ENCODE results near the gene LPAR6. TPM values are rescaled to one million over a fixed set of nuclear protein-coding genes. Genes with fewer than 3 reads are reported as not detected.

LPAR6 gene
- polyA plus RNA-seq, 1 of the 3 experiments (the other 2 are of a cell fraction) = 0.03 TPM

DNA sequence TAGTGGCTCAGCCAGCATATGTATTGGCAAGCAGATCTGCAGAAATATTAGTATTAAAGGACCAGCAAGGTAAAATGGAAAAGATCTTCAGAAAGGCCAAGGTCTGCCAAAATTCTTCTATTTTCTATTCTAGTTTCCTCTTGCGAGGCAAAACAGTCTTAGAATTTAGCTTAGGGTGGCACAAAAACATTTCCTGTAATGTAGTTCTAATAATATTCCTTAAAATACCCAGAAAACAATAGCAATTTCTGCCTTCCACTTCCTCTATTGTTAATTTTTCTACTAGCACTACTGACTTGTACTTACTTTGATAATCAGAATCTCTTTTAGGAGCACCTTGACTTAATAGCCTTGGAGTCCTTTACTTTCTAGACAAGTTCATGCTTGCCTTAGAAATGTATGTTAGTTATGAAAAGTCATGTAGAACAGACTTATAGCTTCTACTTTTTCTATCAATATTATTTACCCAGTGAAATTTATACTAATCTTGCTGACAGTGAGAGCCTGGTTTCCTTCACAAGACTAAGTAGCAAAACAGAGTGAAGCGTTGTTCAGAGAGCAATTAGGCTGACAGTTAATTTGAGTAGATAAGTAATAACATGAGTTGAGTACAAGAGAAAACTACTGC lies 23.9 kb upstream of the LPAR6 start:
- ChIA-PET CTCF (no interaction called here), POLR2A (no interaction called here)

DNA sequence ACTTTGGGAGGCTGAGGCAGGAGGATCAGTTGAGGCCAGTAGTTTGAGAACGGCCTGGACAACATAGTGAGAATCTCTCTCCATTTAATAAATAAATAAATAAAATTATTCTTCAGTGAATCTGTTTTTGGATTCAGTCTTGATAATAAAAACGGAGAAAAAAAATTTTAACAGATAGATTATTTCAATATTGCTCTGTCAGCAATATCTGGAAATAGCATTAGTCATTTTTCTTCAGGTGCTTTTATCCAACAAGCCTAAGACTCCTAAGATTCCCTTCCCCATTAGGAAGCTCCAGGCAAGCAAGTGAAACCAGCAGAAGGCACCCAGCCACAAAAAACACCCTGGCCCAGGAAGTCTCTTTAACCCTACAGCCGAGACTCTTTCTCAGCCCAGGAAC lies 21.3 kb upstream of the LPAR6 start:
- CTCF ChIA-PET = interaction anchor here (0.9 kb wide), 1 partner anchor 514 kb away, joined by 3 read pairs; no protein-coding TSS in a partner anchor
- Histone ChIP-seq H3K27ac (ENCODE audit: low read depth in 2 of 2, low read length in 1 of 2) (no peak overlapping the region), H3K36me3 (replicated peaks in 1 of 2; ENCODE audit: control insufficient read depth in 1 of 2, insufficient read depth in 2 of 2, low read length in 1 of 2) (no peaks in the 10 kb centered on the region), H3K4me2 (no peak overlapping the region), H3K9ac (no peak overlapping the region), H4K20me1 (ENCODE audit: insufficient read depth) (no peaks in the 10 kb centered on the region), H3K4me1 (ENCODE audit: control insufficient read depth in 1 of 2, insufficient read depth in 2 of 2, low read depth in 1 of 2, low read length in 1 of 2) (peaks cover 4 to 12% of the 10 kb centered on the region in 2 experiments; a peak in 3 of 4 replicates), H3K4me3 (ENCODE audit: low read depth in 2 of 2, low read length in 1 of 2) (no peak overlapping the region), H3F3A (replicated peaks; ENCODE audit: insufficient read depth) (no peaks in the 10 kb centered on the region), H3K9me2 (no peaks in the 10 kb centered on the region), H3K27me3 (ENCODE audit: insufficient read depth) (no peaks in the 10 kb centered on the region), H3K9me3 (no peaks in the 10 kb centered on the region), H3K79me2 (ENCODE audit: insufficient read depth) (peaks cover 2% of the 10 kb centered on the region; the same call in 1 of the 2 replicates), H2AFZ (ENCODE audit: low read depth) (no peak overlapping the region)
- 96% methylated on average over 3 of the region's 3 CpGs for WGBS (ENCODE audit: low lambda C conversion rate)
- TF ChIP-seq RFX5 (IDR thresholded peaks at IDR 0.05; ENCODE audit: low read length) (no peak), SIN3A (IDR thresholded peaks at IDR 0.05; ENCODE audit: borderline replicate concordance, low read depth, low read length) (no peak), RAD21 (IDR thresholded peaks at IDR 0.05; ENCODE audit: low read length) (no peak), NFIC (IDR thresholded peaks at IDR 0.05; ENCODE audit: borderline replicate concordance) (no peak), RCOR1 (IDR thresholded peaks at IDR 0.05; ENCODE audit: low read length) (no peak), JUND (IDR thresholded peaks at IDR 0.05) (no peak), TEAD4 (IDR thresholded peaks at IDR 0.05; ENCODE audit: borderline replicate concordance, insufficient read depth) (no peak), EP300 (IDR thresholded peaks at IDR 0.05; ENCODE audit: borderline replicate concordance in 1 of 2, low read depth in 1 of 2, low read length in 1 of 2) (no peak), FOXM1 (IDR thresholded peaks at IDR 0.05; ENCODE audit: low read depth) (no peak), NRF1 (IDR thresholded peaks at IDR 0.05; ENCODE audit: low read depth, low read length) (no peak), RXRA (IDR thresholded peaks at IDR 0.05; ENCODE audit: borderline replicate concordance, low read depth) (no peak), ELF1 (IDR thresholded peaks at IDR 0.05) (no peak), SMC3 (IDR thresholded peaks at IDR 0.05; ENCODE audit: low read depth, low read length) (no peak), FOXJ3 (CRISPR knock-in tag; IDR thresholded peaks at IDR 0.05) (no peak), GABPA (IDR thresholded peaks at IDR 0.05; ENCODE audit: low read depth) (no peak)
- TF ChIP-seq, protein P1, sequence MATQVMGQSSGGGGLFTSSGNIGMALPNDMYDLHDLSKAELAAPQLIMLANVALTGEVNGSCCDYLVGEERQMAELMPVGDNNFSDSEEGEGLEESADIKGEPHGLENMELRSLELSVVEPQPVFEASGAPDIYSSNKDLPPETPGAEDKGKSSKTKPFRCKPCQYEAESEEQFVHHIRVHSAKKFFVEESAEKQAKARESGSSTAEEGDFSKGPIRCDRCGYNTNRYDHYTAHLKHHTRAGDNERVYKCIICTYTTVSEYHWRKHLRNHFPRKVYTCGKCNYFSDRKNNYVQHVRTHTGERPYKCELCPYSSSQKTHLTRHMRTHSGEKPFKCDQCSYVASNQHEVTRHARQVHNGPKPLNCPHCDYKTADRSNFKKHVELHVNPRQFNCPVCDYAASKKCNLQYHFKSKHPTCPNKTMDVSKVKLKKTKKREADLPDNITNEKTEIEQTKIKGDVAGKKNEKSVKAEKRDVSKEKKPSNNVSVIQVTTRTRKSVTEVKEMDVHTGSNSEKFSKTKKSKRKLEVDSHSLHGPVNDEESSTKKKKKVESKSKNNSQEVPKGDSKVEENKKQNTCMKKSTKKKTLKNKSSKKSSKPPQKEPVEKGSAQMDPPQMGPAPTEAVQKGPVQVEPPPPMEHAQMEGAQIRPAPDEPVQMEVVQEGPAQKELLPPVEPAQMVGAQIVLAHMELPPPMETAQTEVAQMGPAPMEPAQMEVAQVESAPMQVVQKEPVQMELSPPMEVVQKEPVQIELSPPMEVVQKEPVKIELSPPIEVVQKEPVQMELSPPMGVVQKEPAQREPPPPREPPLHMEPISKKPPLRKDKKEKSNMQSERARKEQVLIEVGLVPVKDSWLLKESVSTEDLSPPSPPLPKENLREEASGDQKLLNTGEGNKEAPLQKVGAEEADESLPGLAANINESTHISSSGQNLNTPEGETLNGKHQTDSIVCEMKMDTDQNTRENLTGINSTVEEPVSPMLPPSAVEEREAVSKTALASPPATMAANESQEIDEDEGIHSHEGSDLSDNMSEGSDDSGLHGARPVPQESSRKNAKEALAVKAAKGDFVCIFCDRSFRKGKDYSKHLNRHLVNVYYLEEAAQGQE (IDR thresholded peaks at IDR 0.05; ENCODE audit: low read depth, low read length) = no peak
- TF ChIP-seq, protein P2, sequence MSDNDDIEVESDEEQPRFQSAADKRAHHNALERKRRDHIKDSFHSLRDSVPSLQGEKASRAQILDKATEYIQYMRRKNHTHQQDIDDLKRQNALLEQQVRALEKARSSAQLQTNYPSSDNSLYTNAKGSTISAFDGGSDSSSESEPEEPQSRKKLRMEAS (IDR thresholded peaks at IDR 0.05; ENCODE audit: low read depth) = no peak
- TF ChIP-seq, protein P3, sequence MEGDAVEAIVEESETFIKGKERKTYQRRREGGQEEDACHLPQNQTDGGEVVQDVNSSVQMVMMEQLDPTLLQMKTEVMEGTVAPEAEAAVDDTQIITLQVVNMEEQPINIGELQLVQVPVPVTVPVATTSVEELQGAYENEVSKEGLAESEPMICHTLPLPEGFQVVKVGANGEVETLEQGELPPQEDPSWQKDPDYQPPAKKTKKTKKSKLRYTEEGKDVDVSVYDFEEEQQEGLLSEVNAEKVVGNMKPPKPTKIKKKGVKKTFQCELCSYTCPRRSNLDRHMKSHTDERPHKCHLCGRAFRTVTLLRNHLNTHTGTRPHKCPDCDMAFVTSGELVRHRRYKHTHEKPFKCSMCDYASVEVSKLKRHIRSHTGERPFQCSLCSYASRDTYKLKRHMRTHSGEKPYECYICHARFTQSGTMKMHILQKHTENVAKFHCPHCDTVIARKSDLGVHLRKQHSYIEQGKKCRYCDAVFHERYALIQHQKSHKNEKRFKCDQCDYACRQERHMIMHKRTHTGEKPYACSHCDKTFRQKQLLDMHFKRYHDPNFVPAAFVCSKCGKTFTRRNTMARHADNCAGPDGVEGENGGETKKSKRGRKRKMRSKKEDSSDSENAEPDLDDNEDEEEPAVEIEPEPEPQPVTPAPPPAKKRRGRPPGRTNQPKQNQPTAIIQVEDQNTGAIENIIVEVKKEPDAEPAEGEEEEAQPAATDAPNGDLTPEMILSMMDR (IDR thresholded peaks at IDR 0.05) = no peak
- TF ChIP-seq, protein P4, sequence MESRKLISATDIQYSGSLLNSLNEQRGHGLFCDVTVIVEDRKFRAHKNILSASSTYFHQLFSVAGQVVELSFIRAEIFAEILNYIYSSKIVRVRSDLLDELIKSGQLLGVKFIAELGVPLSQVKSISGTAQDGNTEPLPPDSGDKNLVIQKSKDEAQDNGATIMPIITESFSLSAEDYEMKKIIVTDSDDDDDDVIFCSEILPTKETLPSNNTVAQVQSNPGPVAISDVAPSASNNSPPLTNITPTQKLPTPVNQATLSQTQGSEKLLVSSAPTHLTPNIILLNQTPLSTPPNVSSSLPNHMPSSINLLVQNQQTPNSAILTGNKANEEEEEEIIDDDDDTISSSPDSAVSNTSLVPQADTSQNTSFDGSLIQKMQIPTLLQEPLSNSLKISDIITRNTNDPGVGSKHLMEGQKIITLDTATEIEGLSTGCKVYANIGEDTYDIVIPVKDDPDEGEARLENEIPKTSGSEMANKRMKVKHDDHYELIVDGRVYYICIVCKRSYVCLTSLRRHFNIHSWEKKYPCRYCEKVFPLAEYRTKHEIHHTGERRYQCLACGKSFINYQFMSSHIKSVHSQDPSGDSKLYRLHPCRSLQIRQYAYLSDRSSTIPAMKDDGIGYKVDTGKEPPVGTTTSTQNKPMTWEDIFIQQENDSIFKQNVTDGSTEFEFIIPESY (IDR thresholded peaks at IDR 0.05; ENCODE audit: borderline replicate concordance, low read depth) = no peak
- DNase-seq = no peak
- POLR2A ChIA-PET = no interaction called here

More for the DNA sequence above, 23.9 kb upstream of the LPAR6 start:
- Histone ChIP-seq H4K20me1 (ENCODE audit: insufficient read depth) (no peaks in the 10 kb centered on the region), H3F3A (replicated peaks; ENCODE audit: insufficient read depth) (peaks cover 3% of the 10 kb centered on the region), H3K27me3 (ENCODE audit: insufficient read depth) (no peaks in the 10 kb centered on the region), H3K79me2 (ENCODE audit: insufficient read depth) (no peaks in the 10 kb centered on the region), H3K4me1 (ENCODE audit: control insufficient read depth in 1 of 2, insufficient read depth in 2 of 2, low read depth in 1 of 2, low read length in 1 of 2) (peaks cover 4 to 10% of the 10 kb centered on the region in 2 experiments; a peak in 3 of 4 replicates), H3K27ac (ENCODE audit: low read depth in 2 of 2, low read length in 1 of 2) (peak overlapping the region in 1 of 2 experiments; percentile 8; a peak in 1 of 4 replicates), H3K36me3 (replicated peaks in 1 of 2; ENCODE audit: control insufficient read depth in 1 of 2, insufficient read depth in 2 of 2, low read length in 1 of 2) (no peaks in the 10 kb centered on the region), H3K9ac (no peak overlapping the region), H3K4me3 (ENCODE audit: low read depth in 2 of 2, low read length in 1 of 2) (no peak overlapping the region), H3K9me2 (no peaks in the 10 kb centered on the region), H3K4me2 (no peak overlapping the region), H2AFZ (ENCODE audit: low read depth) (no peak overlapping the region), H3K9me3 (no peaks in the 10 kb centered on the region)
- TF ChIP-seq YY1 (IDR thresholded peaks at IDR 0.05; ENCODE audit: low read depth) (no peak), TCF12 (IDR thresholded peaks at IDR 0.05) (no peak), NRF1 (IDR thresholded peaks at IDR 0.05; ENCODE audit: low read depth, low read length) (no peak), MEF2A (IDR thresholded peaks at IDR 0.05; ENCODE audit: borderline replicate concordance, low read depth) (no peak)
- no peak for DNase-seq
- WGBS (ENCODE audit: low lambda C conversion rate) = 95% methylated on average over 2 of the region's 2 CpGs

All from SK-N-SH (cell line).